Keratinocyte (primary cell): Measurements from ENCODE around the gene TMPRSS13. TPM values are rescaled to one million over a fixed set of nuclear protein-coding genes. Genes with fewer than 3 reads are reported as not detected.

Experiments used
- DNase-seq: peaks from one replicate; pipeline ENCODE4 v3.0.0-alpha.2; 2011; ENCODE audit warnings: low read depth, missing footprints, low spot score
- FAIRE-seq: peaks from 2 replicates; lab custom pipeline; 2011; peaks lifted over from hg19 to GRCh38; lab: Jason Lieb, UNC
- H2AFZ ChIP-seq: 2 replicates; pipeline ENCODE4 v1.6.0; 2012; ENCODE audit warnings: low read length, control low read depth, inconsistent platforms; ENCODE audit not compliant: control insufficient read depth
- H3K27ac ChIP-seq: 2 replicates; pipeline ENCODE4 v1.5.1; 2011; ENCODE audit warnings: low read length; ENCODE audit not compliant: control insufficient read depth, insufficient read depth
- H3K27me3 ChIP-seq: 3 replicates; pipeline ENCODE4 v1.6.0; 2011; ENCODE audit warnings: low read length; ENCODE audit not compliant: control insufficient read depth, insufficient read depth; ENCODE audit errors: extremely low read depth
- H3K36me3 ChIP-seq, 2 experiments: 2 replicates in 1 of 2; 3 replicates in 1 of 2; pipeline ENCODE4 v1.5.1; 2011; ENCODE audit warnings: low read length in 2 of 2, mild to moderate bottlenecking in 1 of 2; ENCODE audit not compliant: control insufficient read depth in 2 of 2, insufficient read depth in 2 of 2; ENCODE audit errors: extremely low read depth in 1 of 2
- H3K4me1 ChIP-seq: 3 replicates; pipeline ENCODE4 v1.5.1; 2011; ENCODE audit warnings: low read length; ENCODE audit not compliant: control insufficient read depth, insufficient read depth; ENCODE audit errors: extremely low read depth
- H3K4me2 ChIP-seq: 3 replicates; pipeline ENCODE4 v1.6.0; 2011; ENCODE audit warnings: low read depth, low read length; ENCODE audit not compliant: control insufficient read depth, insufficient read depth; ENCODE audit errors: extremely low read depth
- H3K4me3 ChIP-seq, 3 experiments: fragments of 200-600 bp in 1 of 3; sonication (generic) in 1 of 3; 2 replicates in 2 of 3; 3 replicates in 1 of 3; pipeline ENCODE4 v1.5.1; 2011 to 2016; ENCODE audit warnings: low read length in 3 of 3, mild to moderate bottlenecking in 3 of 3, control low read depth in 2 of 3, inconsistent platforms in 1 of 3, low read depth in 1 of 3, mixed read lengths in 1 of 3, mixed run types in 1 of 3, moderate library complexity in 1 of 3; ENCODE audit not compliant: control insufficient read depth in 2 of 3, insufficient read depth in 2 of 3; ENCODE audit errors: extremely low read depth in 1 of 3
- H3K79me2 ChIP-seq: 2 replicates; pipeline ENCODE4 v1.6.0; 2012; ENCODE audit warnings: low read length; ENCODE audit not compliant: control insufficient read depth, insufficient read depth
- H3K9ac ChIP-seq: 3 replicates; pipeline ENCODE4 v1.6.0; 2011; ENCODE audit warnings: low read length; ENCODE audit not compliant: control insufficient read depth, insufficient read depth; ENCODE audit errors: extremely low read depth
- H3K9me1 ChIP-seq: 3 replicates; pipeline ENCODE4 v1.6.0; 2011; ENCODE audit warnings: low read length; ENCODE audit not compliant: control insufficient read depth, insufficient read depth; ENCODE audit errors: extremely low read depth
- H3K9me3 ChIP-seq: 2 replicates; pipeline ENCODE4 v1.5.1; 2012; ENCODE audit warnings: low read depth, low read length; ENCODE audit not compliant: control insufficient read depth
- H4K20me1 ChIP-seq: 3 replicates; pipeline ENCODE4 v1.6.0; 2011; ENCODE audit warnings: low read length; ENCODE audit not compliant: control insufficient read depth, insufficient read depth; ENCODE audit errors: extremely low read depth
- EZH2 ChIP-seq: IDR thresholded peaks from one replicate; pipeline ENCODE4 v1.6.1; 2012; ENCODE audit warnings: inconsistent platforms, mild to moderate bottlenecking, low read length, moderate library complexity
- dilution Hi-C: fragments of 300-500 bp; cut with MboI; formaldehyde crosslinking; loops from one replicate; pipeline ENCODE4 v1.7.0; 2020; ENCODE audit warnings: low sequenced_read_pairs; ENCODE audit not compliant: extremely low pct_ligation_motif_present
- polyA plus RNA-seq, 5 experiments: library from polyadenylated mRNA; depleted of rRNA in 3 of 5; stranded (reverse) in 3 of 5; stranded (forward) in 1 of 5; unstranded in 1 of 5; fragments of >200 nt; gene quantifications; 1 replicate in 1 of 5; 2 replicates in 3 of 5; 3 replicates in 1 of 5; pipeline versions ENCODE4 v1.2.1 to v1.2.3, GENCODE V29; 2011 to 2012; ENCODE audit warnings: missing spikeins in 2 of 5, low read depth in 1 of 5, low replicate concordance in 1 of 5
- TF ChIP-seq, protein P1 (sequence below), 3 experiments: IDR thresholded peaks in 1 of 3; conservative IDR thresholded peaks in 1 of 3; optimal IDR thresholded peaks in 1 of 3; 2 replicates in 2 of 3; 3 replicates in 1 of 3; pipeline versions ENCODE3 to v1.5.1; 2011; ENCODE audit warnings: low read length in 3 of 3, mild to moderate bottlenecking in 3 of 3, moderate library complexity in 2 of 3, control low read depth in 1 of 3, inconsistent platforms in 1 of 3; ENCODE audit not compliant: insufficient read depth in 2 of 3; ENCODE audit errors: extremely low read depth in 1 of 3

The TMPRSS13 gene
- polyA plus RNA-seq, 1 donor (not counting 4 experiments of a cell fraction or from before 2014, with no cell fraction given), result 1.8 TPM

DNA sequence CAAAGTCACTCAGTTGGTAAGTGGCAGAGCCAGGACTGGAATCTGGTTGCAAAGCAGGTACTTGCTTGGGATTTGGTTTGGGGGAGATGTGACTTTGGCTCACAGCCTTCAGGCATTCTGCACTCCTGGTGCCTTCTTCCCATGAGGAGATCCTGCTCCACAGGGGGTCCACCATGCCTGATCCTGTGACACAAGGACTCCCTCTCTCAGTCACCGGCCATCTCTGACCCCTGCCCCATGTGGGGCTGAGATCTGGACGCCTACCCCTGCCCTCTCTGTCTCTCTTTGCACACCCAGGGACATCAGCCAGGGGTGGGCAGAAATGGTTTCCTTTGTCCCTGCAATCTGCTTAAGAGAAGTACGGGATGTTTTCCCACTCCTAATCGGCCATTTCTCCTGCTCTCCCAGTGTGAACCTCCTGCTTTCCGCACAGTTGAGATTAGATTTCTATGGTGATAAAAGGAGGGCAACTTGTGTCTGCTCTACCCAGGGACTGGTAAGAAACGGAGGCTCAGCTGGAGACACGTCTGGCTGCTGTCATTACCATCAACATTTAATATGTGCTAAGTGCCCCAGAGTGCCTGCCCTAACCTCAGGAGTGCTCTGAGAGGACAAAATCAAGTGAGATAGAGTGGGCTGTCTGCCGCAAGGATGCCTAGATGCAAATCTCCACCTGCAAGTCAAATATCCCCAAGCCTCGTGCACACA, 41.6 kb downstream of the TMPRSS13 start:
- no peaks in the 10 kb centered on the region for H3K9me1 ChIP-seq
- no peaks in the 10 kb centered on the region for H3K9me3 ChIP-seq
- no peaks in the 10 kb centered on the region for H3K36me3 ChIP-seq
- H3K9ac ChIP-seq, result no peak overlapping the region
- no peak overlapping the region for H3K27ac ChIP-seq
- no peak overlapping the region for H3K4me2 ChIP-seq
- dilution Hi-C loops, result no loop called here
- no peaks in the 10 kb centered on the region for H4K20me1 ChIP-seq
- no peaks in the 10 kb centered on the region for H3K4me1 ChIP-seq
- FAIRE-seq (no peak), DNase-seq (no peak)
- peaks cover 12% of the 10 kb centered on the region for H3K27me3 ChIP-seq
- no peak overlapping the region for H3K4me3 ChIP-seq
- H2AFZ ChIP-seq, result no peak overlapping the region
- TF ChIP-seq, protein P1, sequence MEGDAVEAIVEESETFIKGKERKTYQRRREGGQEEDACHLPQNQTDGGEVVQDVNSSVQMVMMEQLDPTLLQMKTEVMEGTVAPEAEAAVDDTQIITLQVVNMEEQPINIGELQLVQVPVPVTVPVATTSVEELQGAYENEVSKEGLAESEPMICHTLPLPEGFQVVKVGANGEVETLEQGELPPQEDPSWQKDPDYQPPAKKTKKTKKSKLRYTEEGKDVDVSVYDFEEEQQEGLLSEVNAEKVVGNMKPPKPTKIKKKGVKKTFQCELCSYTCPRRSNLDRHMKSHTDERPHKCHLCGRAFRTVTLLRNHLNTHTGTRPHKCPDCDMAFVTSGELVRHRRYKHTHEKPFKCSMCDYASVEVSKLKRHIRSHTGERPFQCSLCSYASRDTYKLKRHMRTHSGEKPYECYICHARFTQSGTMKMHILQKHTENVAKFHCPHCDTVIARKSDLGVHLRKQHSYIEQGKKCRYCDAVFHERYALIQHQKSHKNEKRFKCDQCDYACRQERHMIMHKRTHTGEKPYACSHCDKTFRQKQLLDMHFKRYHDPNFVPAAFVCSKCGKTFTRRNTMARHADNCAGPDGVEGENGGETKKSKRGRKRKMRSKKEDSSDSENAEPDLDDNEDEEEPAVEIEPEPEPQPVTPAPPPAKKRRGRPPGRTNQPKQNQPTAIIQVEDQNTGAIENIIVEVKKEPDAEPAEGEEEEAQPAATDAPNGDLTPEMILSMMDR (optimal IDR thresholded peaks at IDR 0.05 in 1 of 3, IDR thresholded peaks at IDR 0.05 in 1 of 3, conservative IDR thresholded peaks at IDR 0.05 in 1 of 3; ENCODE audit: extremely low read depth in 1 of 3, insufficient read depth in 2 of 3, low read length in 3 of 3), result no peak
- no peak for TF ChIP-seq EZH2
- H3K79me2 ChIP-seq, result no peaks in the 10 kb centered on the region

DNA sequence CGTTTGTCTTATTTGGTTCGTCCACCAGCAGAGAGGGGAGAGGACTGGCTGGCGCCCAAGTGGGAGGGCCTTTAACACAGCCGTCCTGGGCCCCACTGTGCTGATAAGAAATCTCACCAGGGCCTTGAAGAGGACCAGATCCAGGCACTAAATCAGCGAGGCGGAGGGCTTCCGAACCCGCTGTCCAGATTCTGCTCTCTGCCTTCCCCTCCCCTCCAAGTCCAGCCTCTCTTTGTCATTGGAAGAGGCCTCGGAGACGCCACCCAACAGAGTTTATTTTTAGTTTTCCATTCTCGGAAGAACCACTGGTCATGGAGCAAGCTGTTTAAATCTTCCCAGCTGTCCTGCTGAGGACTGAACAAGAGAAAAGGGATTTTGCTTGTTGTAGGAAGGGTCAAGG, 43.4 kb downstream of the TMPRSS13 start:
- Histone ChIP-seq H3K4me3 (no peak overlapping the region), H3K9ac (no peak overlapping the region), H3K36me3 (no peaks in the 10 kb centered on the region), H2AFZ (no peak overlapping the region), H3K4me2 (no peak overlapping the region), H3K4me1 (peaks cover 5% of the 10 kb centered on the region), H4K20me1 (no peaks in the 10 kb centered on the region), H3K9me1 (no peaks in the 10 kb centered on the region), H3K27me3 (peaks cover 22% of the 10 kb centered on the region), H3K79me2 (no peaks in the 10 kb centered on the region), H3K27ac (no peak overlapping the region), H3K9me3 (no peaks in the 10 kb centered on the region)
- dilution Hi-C loops, result no loop called here
- TF ChIP-seq, protein P1 (optimal IDR thresholded peaks at IDR 0.05 in 1 of 3, IDR thresholded peaks at IDR 0.05 in 1 of 3, conservative IDR thresholded peaks at IDR 0.05 in 1 of 3; ENCODE audit: extremely low read depth in 1 of 3, insufficient read depth in 2 of 3, low read length in 3 of 3), result no peak
- no peak for TF ChIP-seq EZH2
- FAIRE-seq (no peak), DNase-seq (no peak)
